Neural cell (in vitro differentiated cells): Measurements from ENCODE around the gene PHACTR3. TPM values are rescaled to one million over a fixed set of nuclear protein-coding genes. Genes with fewer than 3 reads are reported as not detected.

Experiments
- H2AFZ ChIP-seq: fragments of 200-600, 300-800 bp; sonication (generic), shearing (Covaris generic); 2 replicates; pipeline ENCODE4 v1.6.0; 2014; ENCODE audit warnings: low read depth, mild to moderate bottlenecking, antibody characterized with exemption, low read length, moderate library complexity
- H3F3A ChIP-seq: fragments of 200-600 bp; shearing (Covaris generic); 2 replicates; pipeline ENCODE4 v1.6.1; 2016; ENCODE audit warnings: mild to moderate bottlenecking, moderate library complexity, mixed read lengths, antibody characterized with exemption, low read length; ENCODE audit not compliant: insufficient read depth, poor library complexity, severe bottlenecking
- H3K27ac ChIP-seq: fragments of 200-600, 300-800 bp; sonication (generic), shearing (Covaris generic); 2 replicates; pipeline ENCODE4 v1.5.1; 2014; ENCODE audit warnings: mild to moderate bottlenecking, low read length, moderate library complexity
- H3K27me3 ChIP-seq: fragments of 300-800, 200-600 bp; sonication (generic), shearing (Covaris generic); 2 replicates; pipeline ENCODE4 v1.6.0; 2014; ENCODE audit warnings: mild to moderate bottlenecking, low read depth, low read length, moderate library complexity; ENCODE audit not compliant: insufficient read depth
- H3K36me3 ChIP-seq: fragments of 300-800, 200-600 bp; sonication (generic), shearing (Covaris generic); 2 replicates; pipeline ENCODE4 v1.5.1; 2014; ENCODE audit warnings: mild to moderate bottlenecking, antibody characterized with exemption, low read length, moderate library complexity; ENCODE audit not compliant: insufficient read depth
- H3K4me2 ChIP-seq: fragments of 300-800, 200-600 bp; sonication (generic), shearing (Covaris generic); 2 replicates; pipeline ENCODE4 v1.6.0; 2014; ENCODE audit warnings: mild to moderate bottlenecking, low read length
- H3K4me3 ChIP-seq: fragments of 300-800, 200-600 bp; sonication (generic), shearing (Covaris generic); 2 replicates; pipeline ENCODE4 v1.5.1; 2014; ENCODE audit warnings: mild to moderate bottlenecking, low read length, moderate library complexity
- H3K79me2 ChIP-seq: fragments of 200-600 bp; shearing (Covaris generic); replicated peaks from 2 replicates; pipeline ENCODE4 v1.6.0; 2014; ENCODE audit warnings: mild to moderate bottlenecking, low read length, moderate library complexity; ENCODE audit not compliant: insufficient read depth
- H3K9ac ChIP-seq: fragments of 300-800, 200-600 bp; sonication (generic), shearing (Covaris generic); 2 replicates; pipeline ENCODE4 v1.6.1; 2016; ENCODE audit warnings: mild to moderate bottlenecking, low read length, mixed read lengths
- H3K9me2 ChIP-seq: fragments of 200-600 bp; shearing (Covaris generic); 2 replicates; pipeline ENCODE4 v1.6.1; 2016; ENCODE audit warnings: mild to moderate bottlenecking, low read length, mixed read lengths; ENCODE audit not compliant: insufficient read depth
- H3K9me3 ChIP-seq: fragments of 200-600, 300-800 bp; sonication (generic), shearing (Covaris generic); 2 replicates; pipeline ENCODE4 v1.6.1; 2016; ENCODE audit warnings: mild to moderate bottlenecking, mixed run types, low read length, moderate library complexity, mixed read lengths
- H4K20me1 ChIP-seq: fragments of 200-600 bp; shearing (Covaris generic); 2 replicates; pipeline ENCODE4 v1.6.1; 2016; ENCODE audit warnings: mild to moderate bottlenecking, mixed run types; ENCODE audit not compliant: insufficient read depth
- CTCF ChIP-seq: fragments of 450-650 bp; IDR thresholded peaks from 2 replicates; pipeline ENCODE4 v1.5.1; 2014; ENCODE audit warnings: antibody characterized with exemption, mild to moderate bottlenecking, moderate library complexity; ENCODE audit not compliant: poor library complexity, severe bottlenecking
- EP300 ChIP-seq: fragments of 450-650 bp; conservative IDR thresholded peaks from 2 replicates; pipeline ENCODE4 v1.6.1; 2014; ENCODE audit warnings: antibody characterized with exemption, mild to moderate bottlenecking, moderate library complexity; ENCODE audit not compliant: poor library complexity, severe bottlenecking
- EZH2 ChIP-seq: fragments of 200-600, 300-800 bp; shearing (Covaris generic), sonication (generic); IDR thresholded peaks from 2 replicates; pipeline ENCODE4 v1.6.1; 2014; ENCODE audit warnings: antibody characterized with exemption, low read length, borderline replicate concordance, mild to moderate bottlenecking; ENCODE audit not compliant: insufficient read depth, poor library complexity, severe bottlenecking
- MXI1 ChIP-seq: fragments of 450-650 bp; conservative IDR thresholded peaks from 2 replicates; pipeline ENCODE4 v1.6.1; 2014; ENCODE audit warnings: antibody characterized with exemption, mild to moderate bottlenecking; ENCODE audit not compliant: poor library complexity, severe bottlenecking
- POLR2AphosphoS5 ChIP-seq: IDR thresholded peaks from 2 replicates; pipeline ENCODE4 v1.6.1; 2012
- RAD21 ChIP-seq: fragments of 450-650 bp; conservative IDR thresholded peaks from 2 replicates; pipeline ENCODE4 v1.6.1; 2014; ENCODE audit warnings: antibody characterized with exemption, mild to moderate bottlenecking, moderate library complexity
- REST ChIP-seq: IDR thresholded peaks from 2 replicates; pipeline ENCODE4 v1.6.1; 2012; ENCODE audit warnings: borderline replicate concordance
- SMC3 ChIP-seq: fragments of 450-650 bp; conservative IDR thresholded peaks from 2 replicates; pipeline ENCODE4 v1.6.1; 2014; ENCODE audit warnings: antibody characterized with exemption, mild to moderate bottlenecking, moderate library complexity; ENCODE audit not compliant: poor library complexity
- TAF1 ChIP-seq: IDR thresholded peaks from 2 replicates; pipeline ENCODE4 v1.6.1; 2012; ENCODE audit warnings: low read depth
- polyA plus RNA-seq: library from polyadenylated mRNA; depleted of rRNA; stranded (reverse); fragments of >200 nt; gene quantifications from 2 replicates; pipeline ENCODE4 v1.2.3, GENCODE V29; 2014

Gene PHACTR3
- polyA plus RNA-seq, 1 donor from 2014 or later: 1.3 TPM

- Histone ChIP-seq H3K4me3 (no peak overlapping the region), H3K27ac (no peak overlapping the region), H3K36me3 (no peaks in the 10 kb centered on the region), H3K9me3 (peaks cover 3% of the 10 kb centered on the region), H3K27me3 (no peaks in the 10 kb centered on the region), H4K20me1 (no peaks in the 10 kb centered on the region), H3K9ac (no peak overlapping the region), H3K4me2 (no peak overlapping the region), H2AFZ (no peak overlapping the region), H3K9me2 (no peaks in the 10 kb centered on the region), H3F3A (no peaks in the 10 kb centered on the region), H3K79me2 (no peaks in the 10 kb centered on the region)
- TF ChIP-seq MXI1: no peak
- no peak for TF ChIP-seq POLR2AphosphoS5
- no peak for TF ChIP-seq REST
- TF ChIP-seq RAD21: no peak
- no peak for TF ChIP-seq CTCF
- no peak for TF ChIP-seq SMC3
- TF ChIP-seq EP300: no peak
- no peak for TF ChIP-seq EZH2
- TF ChIP-seq TAF1: no peak
These were observed 224.9 kb downstream of the PHACTR3 start for GRCh38 chr20:59829054-59829785.

- no peak overlapping the region for H3K27ac ChIP-seq
These were observed 225.7 kb downstream of the PHACTR3 start for GRCh38 chr20:59829786-59830664.

More at GRCh38 chr20:59829786-59830664, 225.7 kb downstream of the PHACTR3 start:
- no peaks in the 10 kb centered on the region for H3F3A ChIP-seq
- no peak overlapping the region for H3K4me2 ChIP-seq
- no peaks in the 10 kb centered on the region for H3K27me3 ChIP-seq
- no peaks in the 10 kb centered on the region for H3K36me3 ChIP-seq
- peaks cover 3% of the 10 kb centered on the region for H3K9me3 ChIP-seq
- H2AFZ ChIP-seq: no peak overlapping the region
- H3K79me2 ChIP-seq: no peaks in the 10 kb centered on the region
- no peak overlapping the region for H3K9ac ChIP-seq
- H3K9me2 ChIP-seq: no peaks in the 10 kb centered on the region
- H4K20me1 ChIP-seq: no peaks in the 10 kb centered on the region
- no peak overlapping the region for H3K4me3 ChIP-seq
- no peak for TF ChIP-seq CTCF
- no peak for TF ChIP-seq TAF1
- no peak for TF ChIP-seq MXI1
- no peak for TF ChIP-seq EZH2
